22Rv1 (cell line): ENCODE data around the gene ASB4.

Experiments
- ZFX ChIP-seq: fragments of 450-650 bp; IDR thresholded peaks from 2 replicates; pipeline ENCODE4 v1.6.1; 2017; ENCODE audit warnings: antibody characterized with exemption, borderline replicate concordance
- TF ChIP-seq, protein P1 (sequence below): fragments of 450-650 bp; IDR thresholded peaks from 2 replicates; pipeline ENCODE4 v1.5.1; 2017; ENCODE audit warnings: mild to moderate bottlenecking

- TF ChIP-seq, protein P1, sequence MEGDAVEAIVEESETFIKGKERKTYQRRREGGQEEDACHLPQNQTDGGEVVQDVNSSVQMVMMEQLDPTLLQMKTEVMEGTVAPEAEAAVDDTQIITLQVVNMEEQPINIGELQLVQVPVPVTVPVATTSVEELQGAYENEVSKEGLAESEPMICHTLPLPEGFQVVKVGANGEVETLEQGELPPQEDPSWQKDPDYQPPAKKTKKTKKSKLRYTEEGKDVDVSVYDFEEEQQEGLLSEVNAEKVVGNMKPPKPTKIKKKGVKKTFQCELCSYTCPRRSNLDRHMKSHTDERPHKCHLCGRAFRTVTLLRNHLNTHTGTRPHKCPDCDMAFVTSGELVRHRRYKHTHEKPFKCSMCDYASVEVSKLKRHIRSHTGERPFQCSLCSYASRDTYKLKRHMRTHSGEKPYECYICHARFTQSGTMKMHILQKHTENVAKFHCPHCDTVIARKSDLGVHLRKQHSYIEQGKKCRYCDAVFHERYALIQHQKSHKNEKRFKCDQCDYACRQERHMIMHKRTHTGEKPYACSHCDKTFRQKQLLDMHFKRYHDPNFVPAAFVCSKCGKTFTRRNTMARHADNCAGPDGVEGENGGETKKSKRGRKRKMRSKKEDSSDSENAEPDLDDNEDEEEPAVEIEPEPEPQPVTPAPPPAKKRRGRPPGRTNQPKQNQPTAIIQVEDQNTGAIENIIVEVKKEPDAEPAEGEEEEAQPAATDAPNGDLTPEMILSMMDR: no peak
- TF ChIP-seq ZFX: no peak
These were observed 8.1 kb downstream of the ASB4 start for GRCh38 chr7:95493844-95494243.
